Heart left ventricle (tissue), 13 donors: Measurements from ENCODE around the gene GGCT.

Experiments used
- CTCF ChIP-seq, 12 donors: fragments of 200-600 bp; sonication (generic) in 4 of 12; IDR thresholded peaks; one replicate each; pipeline versions ENCODE4 v1.5.0 to v1.8.0; 2018 to 2022; ENCODE audit warnings: antibody characterized with exemption in 12 of 12, mild to moderate bottlenecking in 5 of 12
- POLR2A ChIP-seq, 2 donors: fragments of 450-650 bp; IDR thresholded peaks; one replicate each; pipeline ENCODE4 v1.6.1; 2017; ENCODE audit warnings: antibody characterized with exemption in 2 of 2, mild to moderate bottlenecking in 2 of 2, moderate library complexity in 2 of 2
- donor health status: ischemic (EF 13 %, LVEDD 7.1; RV severe dilation, severe dysfunction).
- donor health status: DM: no; HTN: yes; CAD: no.
- donor health status: DM: no; HTN: no; CAD: no.
- donor health status: ischemic (EF 25% LVEDD 6.9; RV normal size, moderate dysfunction).
- donor health status: ischemic (EF 25% LVEDD 5.7; RV mildly dilated, moderate dysfunction).
- donor health status: ischemic (EF 35%, LVEDD 5.7; RV mildly dilated, moderate dysfunction).
- donor health status: nonischemic (EF 11% LVEDD 7.7; RV severe dilation, severe dysfunction).
- donor health status: DM: yes; HTN: yes; CAD: no.
- donor health status: PGD.
- donor health status: ischemic (EF 29% LVEDD 5.4; RV normal size, mild dysfunction).
- donor health status: nonischemic (EF 23%, LVEDD 6.1; RV moderate dilation, normal function).

- TF ChIP-seq CTCF (IDR thresholded peaks at IDR 0.05): no peak
- no peak for TF ChIP-seq POLR2A (IDR thresholded peaks at IDR 0.05)
Observed at GRCh38 chr7:30549931-30550493, 45.4 kb upstream of the GGCT start.
